Tibial nerve (tissue), 4 donors: ENCODE data around the gene SCO1. TPM values are rescaled to one million over a fixed set of nuclear protein-coding genes. Genes with fewer than 3 reads are reported as not detected.

ENCODE experiments used
- DNase-seq, 2 donors: peaks; one replicate each; pipeline ENCODE4 v3.0.0-alpha.2; 2019; ENCODE audit warnings: low spot score in 2 of 2
- H3K27ac ChIP-seq, 4 donors: fragments of 200-600 bp; sonication (generic) in 3 of 4; one replicate each; pipeline ENCODE4 v1.5.1; 2017 to 2019; ENCODE audit warnings: mild to moderate bottlenecking in 1 of 4
- H3K27me3 ChIP-seq, 2 donors: fragments of 200-600 bp; sonication (generic) in 1 of 2; one replicate each; pipeline versions ENCODE4 v1.5.1 to v1.6.0; 2017 to 2019
- H3K36me3 ChIP-seq, 3 donors: fragments of 200-600 bp; sonication (generic); one replicate each; pipeline ENCODE4 v1.5.1; 2018 to 2019
- H3K4me1 ChIP-seq, 4 donors: fragments of 200-600 bp; sonication (generic) in 3 of 4; one replicate each; pipeline ENCODE4 v1.5.1; 2017 to 2019
- H3K4me3 ChIP-seq, 4 donors: fragments of 200-600 bp; sonication (generic) in 3 of 4; one replicate each; pipeline ENCODE4 v1.5.1; 2017 to 2019; ENCODE audit warnings: mild to moderate bottlenecking in 1 of 4, moderate library complexity in 1 of 4
- H3K9me3 ChIP-seq, 4 donors: fragments of 200-600 bp; sonication (generic) in 3 of 4; one replicate each; pipeline ENCODE4 v1.5.1; 2017 to 2019
- CTCF ChIP-seq, 5 experiments: fragments of 200-600 bp in 3 of 5; fragments of 450-650 bp in 2 of 5; sonication (generic) in 3 of 5; IDR thresholded peaks; one replicate each; pipeline ENCODE4 v1.5.1; 2016 to 2019; ENCODE audit warnings: antibody characterized with exemption in 5 of 5, mild to moderate bottlenecking in 3 of 5, moderate library complexity in 2 of 5
- EP300 ChIP-seq, 2 donors: sonication (generic); formaldehyde crosslinking; IDR thresholded peaks; one replicate each; pipeline ENCODE4 v1.6.1; 2017; ENCODE audit warnings: antibody characterized with exemption in 2 of 2, mild to moderate bottlenecking in 1 of 2
- POLR2A ChIP-seq, 2 donors: fragments of 450-650 bp; IDR thresholded peaks; one replicate each; pipeline ENCODE4 v1.6.1; 2017; ENCODE audit warnings: antibody characterized with exemption in 2 of 2, mild to moderate bottlenecking in 2 of 2, moderate library complexity in 2 of 2
- WGBS, 2 donors: methylation state at CpG; one replicate each; pipeline ENCODE4 v1.1.5; 2018; 5-methylcytosine and 5-hydroxymethylcytosine counted together
- total RNA-seq, 4 donors: library from RNA; depleted of rRNA; stranded (reverse); fragments of >200 nt; gene quantifications; one replicate each; pipeline ENCODE4 v1.1.0, GENCODE V29; 2016

Gene SCO1
- total RNA-seq, 4 donors from 2014 or later: 17.0 to 26.5 (median 19.5) TPM

- DNase-seq: no peak
- Histone ChIP-seq H3K4me3 (no peak overlapping the region), H3K27me3 (no peaks in the 10 kb centered on the region), H3K9me3 (no peaks in the 10 kb centered on the region), H3K27ac (no peak overlapping the region), H3K36me3 (peaks cover 0 to 70% (median 5%) of the 10 kb centered on the region in 3 donors), H3K4me1 (peaks cover 0 to 11% (median 4%) of the 10 kb centered on the region in 4 donors)
- whole genome bisulfite sequencing, 2 donors: 84 to 87% methylated on average over 11 of the region's 11 CpGs
- TF ChIP-seq POLR2A (IDR thresholded peaks at IDR 0.05) (no peak), CTCF (IDR thresholded peaks at IDR 0.05) (no peak), EP300 (IDR thresholded peaks at IDR 0.05) (no peak)
Observed at GRCh38 chr17:10724546-10725195, 27.3 kb upstream of the SCO1 start.

GRCh38 chr17:10718547-10718946 is 21.2 kb upstream of the SCO1 start:
- no peak for DNase-seq
- 50 to 83% methylated on average over 1 of the region's 1 CpG for WGBS, 2 donors
- no peaks in the 10 kb centered on the region for H3K4me1 ChIP-seq
- H3K36me3 ChIP-seq: peaks cover 0 to 65% (median 0%) of the 10 kb centered on the region in 3 donors
- no peak overlapping the region for H3K27ac ChIP-seq
- no peak overlapping the region for H3K4me3 ChIP-seq
- no peak for TF ChIP-seq EP300 (IDR thresholded peaks at IDR 0.05)
- TF ChIP-seq CTCF (IDR thresholded peaks at IDR 0.05): no peak
- TF ChIP-seq POLR2A (IDR thresholded peaks at IDR 0.05): no peak
- H3K9me3 ChIP-seq: no peaks in the 10 kb centered on the region
- no peaks in the 10 kb centered on the region for H3K27me3 ChIP-seq

- 82 to 84% methylated on average over 10 of the region's 10 CpGs for WGBS, 2 donors
- no peaks in the 10 kb centered on the region for H3K4me1 ChIP-seq
- H3K4me3 ChIP-seq: no peak overlapping the region
- no peak overlapping the region for H3K27ac ChIP-seq
- H3K9me3 ChIP-seq: no peaks in the 10 kb centered on the region
- no peaks in the 10 kb centered on the region for H3K27me3 ChIP-seq
- DNase-seq: no peak
- H3K36me3 ChIP-seq: peaks cover 0 to 69% (median 0%) of the 10 kb centered on the region in 3 donors
- TF ChIP-seq EP300 (IDR thresholded peaks at IDR 0.05) (no peak), POLR2A (IDR thresholded peaks at IDR 0.05) (no peak), CTCF (IDR thresholded peaks at IDR 0.05) (no peak)
Observed at GRCh38 chr17:10716218-10716617, 18.9 kb upstream of the SCO1 start.

- DNase-seq: no peak
- Histone ChIP-seq H3K27me3 (no peaks in the 10 kb centered on the region), H3K4me1 (no peaks in the 10 kb centered on the region), H3K9me3 (no peaks in the 10 kb centered on the region), H3K4me3 (no peak overlapping the region), H3K36me3 (peaks cover 0 to 76% (median 4%) of the 10 kb centered on the region in 3 donors), H3K27ac (no peak overlapping the region)
- TF ChIP-seq EP300 (IDR thresholded peaks at IDR 0.05) (no peak), POLR2A (IDR thresholded peaks at IDR 0.05) (no peak), CTCF (IDR thresholded peaks at IDR 0.05) (no peak)
- 83 to 92% methylated on average over 2 of the region's 2 CpGs for WGBS, 2 donors
Observed at GRCh38 chr17:10713318-10713717, 16.0 kb upstream of the SCO1 start.

- no peak for TF ChIP-seq EP300 (IDR thresholded peaks at IDR 0.05)
- no peak for TF ChIP-seq CTCF (IDR thresholded peaks at IDR 0.05)
- TF ChIP-seq POLR2A (IDR thresholded peaks at IDR 0.05): no peak
- Histone ChIP-seq H3K36me3 (peaks cover 0 to 57% (median 7%) of the 10 kb centered on the region in 3 donors), H3K27ac (no peak overlapping the region), H3K4me3 (no peak overlapping the region), H3K9me3 (no peaks in the 10 kb centered on the region), H3K4me1 (peaks cover 0 to 15% (median 6%) of the 10 kb centered on the region in 4 donors), H3K27me3 (no peaks in the 10 kb centered on the region)
- WGBS, 2 donors: 86 to 91% methylated on average over 5 of the region's 5 CpGs
- DNase-seq: no peak
Observed at GRCh38 chr17:10705727-10706126, 8.4 kb upstream of the SCO1 start.
